GM12878 (cell line): ENCODE results near the gene PGBD5. TPM values are rescaled to one million over a fixed set of nuclear protein-coding genes. Genes with fewer than 3 reads are reported as not detected.

Experiments used
- ATAC-seq: fragments of 200-7000 bp; cut with Tn5 transposase; 3 replicates; pipeline ENCODE4 v1.9.1; 2020; ENCODE audit warnings: mild to moderate bottlenecking, moderate library complexity
- BruUV-seq: library from RNA; stranded (reverse); fragments of 400-500 nt; replicated peaks from 2 replicates; lab custom pipeline; 2021; lab: Mats Ljungman, UMichigan
- CTCF ChIA-PET: fragments of 300-600 bp; sonication (Branson Sonifier 250); formaldehyde crosslinking; extraction: SDS; loops from one replicate; lab custom pipeline; 2021; ENCODE audit warnings: inconsistent platforms; lab: Yijun Ruan, JAX
- POLR2A ChIA-PET: fragments of 350-600 bp; formaldehyde crosslinking; extraction: SDS; loops from one replicate; lab custom pipeline; 2021; ENCODE audit warnings: inconsistent platforms; lab: Charles Lee
- RAD21 ChIA-PET: fragments of 300-600 bp; sonication (Branson Sonifier 250); formaldehyde crosslinking; loops from one replicate; lab custom pipeline; 2023; ENCODE audit warnings: antibody characterized with exemption; ENCODE audit not compliant: unreplicated experiment; lab: Charles Lee
- SMC1A ChIA-PET: fragments of 300-600 bp; sonication (Branson Sonifier 250); formaldehyde crosslinking; loops from one replicate; lab custom pipeline; 2023; ENCODE audit not compliant: unreplicated experiment, uncharacterized antibody; lab: Charles Lee
- DNase-seq: peaks from one replicate; pipeline ENCODE4 v3.0.0-alpha.2; 2011; ENCODE audit warnings: low read depth, low spot score
- FAIRE-seq: peaks from 3 replicates; lab custom pipeline; 2011; peaks lifted over from hg19 to GRCh38; lab: Jason Lieb, UNC
- H2AFZ ChIP-seq: 2 replicates; pipeline ENCODE4 v1.6.0; 2011; ENCODE audit warnings: low read depth, low read length, control low read depth; ENCODE audit not compliant: control insufficient read depth
- H3K27ac ChIP-seq: 2 replicates; pipeline ENCODE4 v1.5.1; 2011; ENCODE audit warnings: control low read depth; ENCODE audit not compliant: control insufficient read depth, insufficient read depth
- H3K27me3 ChIP-seq, 2 experiments: replicated peaks in 1 of 2; 2 replicates each; pipeline versions ENCODE4 v1.6.0 to v1.6.1; 2011; ENCODE audit warnings: low read length in 1 of 2; ENCODE audit not compliant: control insufficient read depth in 2 of 2, insufficient read depth in 2 of 2
- H3K36me3 ChIP-seq, 2 experiments: 2 replicates each; pipeline ENCODE4 v1.5.1; 2011; ENCODE audit warnings: low read length in 1 of 2; ENCODE audit not compliant: control insufficient read depth in 2 of 2, insufficient read depth in 2 of 2
- H3K4me1 ChIP-seq: 2 replicates; pipeline ENCODE4 v1.6.1; 2011; ENCODE audit warnings: mild to moderate bottlenecking, low read length, moderate library complexity, mixed read lengths; ENCODE audit not compliant: control insufficient read depth, insufficient read depth
- H3K4me2 ChIP-seq: 2 replicates; pipeline ENCODE4 v1.6.0; 2011; ENCODE audit warnings: control low read depth; ENCODE audit not compliant: control insufficient read depth, insufficient read depth
- H3K4me3 ChIP-seq: fragments of 200-600 bp; sonication (generic); 2 replicates; pipeline ENCODE4 v1.5.1; 2016
- H3K79me2 ChIP-seq: 2 replicates; pipeline ENCODE4 v1.6.0; 2011; ENCODE audit warnings: low read length; ENCODE audit not compliant: control insufficient read depth, insufficient read depth
- H3K9ac ChIP-seq: 2 replicates; pipeline ENCODE4 v1.8.0; 2011; ENCODE audit warnings: low read length, control low read depth, mixed read lengths; ENCODE audit not compliant: control insufficient read depth, insufficient read depth
- H3K9me3 ChIP-seq: replicated peaks from 3 replicates; pipeline ENCODE4 v1.5.1; 2011; ENCODE audit warnings: mild to moderate bottlenecking, low read length; ENCODE audit not compliant: control insufficient read depth, insufficient read depth
- H4K20me1 ChIP-seq: 2 replicates; pipeline ENCODE4 v1.6.0; 2011; ENCODE audit not compliant: control insufficient read depth, insufficient read depth
- BRCA1 ChIP-seq: IDR thresholded peaks from 2 replicates; pipeline ENCODE4 v1.6.1; 2011; ENCODE audit warnings: low read depth, low read length, improper control_type of control experiment
- CREM ChIP-seq: IDR thresholded peaks from 2 replicates; pipeline ENCODE4 v1.6.1; 2014; ENCODE audit warnings: antibody characterized with exemption, low read depth
- DPF2 ChIP-seq: fragments of 450-650 bp; IDR thresholded peaks from 2 replicates; pipeline ENCODE4 v1.6.1; 2017; ENCODE audit warnings: mild to moderate bottlenecking
- E2F8 ChIP-seq: fragments of 450-650 bp; IDR thresholded peaks from 2 replicates; pipeline ENCODE4 v1.6.1; 2018; ENCODE audit warnings: mild to moderate bottlenecking, low read depth, moderate library complexity; ENCODE audit not compliant: partially characterized antibody
- EP300 ChIP-seq, 2 experiments: fragments of 150-350 bp in 1 of 2; IDR thresholded peaks; 2 replicates each; pipeline ENCODE4 v1.6.1; 2011 to 2012; ENCODE audit warnings: low read depth in 2 of 2, low read length in 2 of 2, borderline replicate concordance in 1 of 2, improper control_type of control experiment in 1 of 2, inconsistent platforms in 1 of 2; ENCODE audit not compliant: control insufficient read depth in 1 of 2
- GABPA ChIP-seq: IDR thresholded peaks from 2 replicates; pipeline ENCODE4 v1.6.1; 2014; ENCODE audit warnings: antibody characterized with exemption, low read depth, mild to moderate bottlenecking, inconsistent platforms
- NBN ChIP-seq: fragments of 450-650 bp; IDR thresholded peaks from 2 replicates; pipeline ENCODE4 v1.6.1; 2016
- NFYA ChIP-seq: IDR thresholded peaks from 2 replicates; pipeline ENCODE4 v1.6.1; 2011; ENCODE audit warnings: low read depth, mild to moderate bottlenecking, low read length, improper control_type of control experiment, borderline replicate concordance
- NR2F1 ChIP-seq: fragments of 450-650 bp; conservative IDR thresholded peaks from 2 replicates; pipeline ENCODE4 v1.6.1; 2017; ENCODE audit warnings: mild to moderate bottlenecking
- PAX5 ChIP-seq: IDR thresholded peaks from 2 replicates; pipeline ENCODE4 v1.6.1; 2011; ENCODE audit warnings: low read depth, low read length, borderline replicate concordance
- PKNOX1 ChIP-seq: fragments of 450-650 bp; IDR thresholded peaks from 2 replicates; pipeline ENCODE4 v1.6.1; 2016; ENCODE audit warnings: mild to moderate bottlenecking
- POLR2AphosphoS2 ChIP-seq: IDR thresholded peaks from 2 replicates; pipeline ENCODE4 v1.6.1; 2011; ENCODE audit warnings: low read depth, mild to moderate bottlenecking, low read length, improper control_type of control experiment, moderate library complexity
- RBBP5 ChIP-seq: fragments of 200-600 bp; sonication (generic); conservative IDR thresholded peaks from 2 replicates; pipeline ENCODE4 v1.6.1; 2016
- SPI1 ChIP-seq: IDR thresholded peaks from 2 replicates; pipeline ENCODE4 v1.6.1; 2011; ENCODE audit warnings: low read depth, mild to moderate bottlenecking, low read length, moderate library complexity, borderline replicate concordance; ENCODE audit not compliant: insufficient read depth
- STAT3 ChIP-seq: IDR thresholded peaks from 2 replicates; pipeline ENCODE4 v1.6.1; 2011; ENCODE audit warnings: low read depth, low read length, improper control_type of control experiment
- in situ Hi-C: fragments of 300-500 bp; cut with MboI; formaldehyde crosslinking; loops from 9 replicates; pipeline ENCODE4 v1.14.3; 2018; ENCODE audit warnings: mixed read lengths
- intact Hi-C: fragments of 100-400 bp; cut with micrococcal nuclease; formaldehyde crosslinking; loops from one replicate; pipeline ENCODE4 v1.14.2; 2022; ENCODE audit not compliant: unreplicated experiment
- polyA plus RNA-seq, 11 experiments: library from polyadenylated mRNA; depleted of rRNA in 4 of 11; unstranded in 6 of 11; stranded (reverse) in 5 of 11; fragments of >200 nt; fragmentation: Nextera tagmentation in 4 of 11; fragmentation: Illumina TruSeq in 1 of 11; extraction: Ambion mirVana in 4 of 11; extraction: Trizol in 1 of 11; gene quantifications; 1 replicate in 1 of 11; 2 replicates in 10 of 11; pipeline versions ENCODE4 v1.2.1 to v1.2.3, GENCODE V29; 2011 to 2016; ENCODE audit warnings: inconsistent platforms in 2 of 11, missing spikeins in 2 of 11, low read depth in 1 of 11
- total RNA-seq, 4 experiments: library from RNA; depleted of rRNA in 3 of 4; stranded (reverse); fragments of >200 nt in 3 of 4; fragmentation: Illumina TruSeq in 1 of 4; extraction: Trizol in 1 of 4; gene quantifications; 2 replicates each; pipeline versions ENCODE4 v1.2.1 to v1.2.3, GENCODE V29; 2013 to 2021

PGBD5 gene
- total and polyA plus RNA-seq, 10 of the 15 experiments (the other 5 are each of a cell fraction or from before 2014, with no cell fraction given), result 0.03 TPM; not detected in 9

GRCh38 chr1:230469271-230469670 is 43.1 kb upstream of the PGBD5 start:
- RAD21 ChIA-PET, result no interaction called here
- Histone ChIP-seq H3K27ac (no peak overlapping the region), H3K4me1 (no peaks in the 10 kb centered on the region), H3K79me2 (no peaks in the 10 kb centered on the region), H3K9ac (no peak overlapping the region), H3K36me3 (no peaks in the 10 kb centered on the region), H3K27me3 (no peaks in the 10 kb centered on the region), H3K4me2 (no peak overlapping the region), H4K20me1 (no peaks in the 10 kb centered on the region), H2AFZ (no peak overlapping the region), H3K4me3 (no peak overlapping the region), H3K9me3 (no peaks in the 10 kb centered on the region)
- POLR2A ChIA-PET, result no interaction called here
- FAIRE-seq, result no peak
- intact Hi-C loops, result no loop called here
- CTCF ChIA-PET, result no interaction called here
- no TSS peak for BruUV-seq
- TF ChIP-seq STAT3 (no peak), DPF2 (no peak), PAX5 (no peak), RBBP5 (no peak), CREM (no peak), NBN (no peak), NR2F1 (no peak), BRCA1 (no peak), NFYA (no peak), E2F8 (no peak), PKNOX1 (no peak), POLR2AphosphoS2 (no peak), SPI1 (no peak), EP300 (IDR thresholded peaks at IDR 0.05; ENCODE audit: borderline replicate concordance in 1 of 2, control insufficient read depth in 1 of 2, low read depth in 2 of 2, low read length in 2 of 2) (no peak), GABPA (no peak)
- no peak for DNase-seq
- ATAC-seq, result no peak
- in situ Hi-C loops, result no loop called here
- SMC1A ChIA-PET, result no interaction called here
